DMS153 (cell line): ENCODE measurements around the gene LGALS3.
A peak's percentile ranks its signal among the peaks of the same experiment; 100 is the strongest.

Experiments used
- DNase-seq: peaks from one replicate; lab custom pipeline; 2025; lab: John Stamatoyannopoulos, UW

Gene LGALS3

DNA sequence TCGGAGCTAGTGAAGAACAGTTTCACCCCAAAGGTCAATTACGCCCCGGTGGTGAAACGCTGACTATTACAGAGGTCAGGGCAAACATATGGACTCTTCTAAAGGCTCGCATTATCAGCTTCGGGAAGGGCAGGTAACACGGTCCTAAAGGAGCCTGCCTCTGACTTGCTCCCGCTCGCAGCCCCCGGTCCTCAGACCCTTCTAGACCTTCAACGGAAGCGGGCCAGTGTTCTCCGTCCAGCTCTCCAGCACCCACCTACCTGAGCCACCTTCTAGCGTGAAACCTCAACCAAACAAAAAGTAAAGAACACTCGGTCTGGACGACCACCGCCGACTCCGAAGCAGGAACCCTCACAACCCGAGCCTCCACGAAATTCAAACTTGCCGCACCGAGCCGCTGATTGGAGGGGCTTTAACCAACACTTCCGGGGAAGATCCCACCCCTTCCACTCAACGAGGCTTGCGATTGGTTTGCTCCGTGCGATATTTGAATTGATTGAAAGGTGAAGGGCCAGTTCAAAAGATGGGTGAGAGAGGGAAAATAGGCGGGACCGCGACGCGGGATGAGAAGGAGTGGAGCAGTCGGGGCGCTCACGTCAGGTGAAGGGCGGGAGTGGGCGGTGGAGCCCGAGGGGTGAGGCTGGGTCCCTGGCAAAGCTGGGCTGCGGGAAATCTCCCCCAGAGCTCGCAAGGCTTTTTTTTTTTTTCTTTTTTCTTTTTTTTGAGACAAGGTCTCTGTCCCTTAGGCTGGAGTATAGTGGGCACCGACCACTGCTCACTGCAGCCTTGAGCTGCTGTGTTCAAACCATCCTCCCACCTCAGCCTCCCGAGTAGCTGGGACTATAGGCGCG lies 62.4 kb downstream of the LGALS3 start, which contains the start of gene DLGAP5:
Gene DLGAP5, minus strand, starts transcription at position 383 of the 851 bp plus-strand sequence. CDS start 2,406 bp downstream, outside the sequence.
- peak; percentile 96 for DNase-seq

DNA sequence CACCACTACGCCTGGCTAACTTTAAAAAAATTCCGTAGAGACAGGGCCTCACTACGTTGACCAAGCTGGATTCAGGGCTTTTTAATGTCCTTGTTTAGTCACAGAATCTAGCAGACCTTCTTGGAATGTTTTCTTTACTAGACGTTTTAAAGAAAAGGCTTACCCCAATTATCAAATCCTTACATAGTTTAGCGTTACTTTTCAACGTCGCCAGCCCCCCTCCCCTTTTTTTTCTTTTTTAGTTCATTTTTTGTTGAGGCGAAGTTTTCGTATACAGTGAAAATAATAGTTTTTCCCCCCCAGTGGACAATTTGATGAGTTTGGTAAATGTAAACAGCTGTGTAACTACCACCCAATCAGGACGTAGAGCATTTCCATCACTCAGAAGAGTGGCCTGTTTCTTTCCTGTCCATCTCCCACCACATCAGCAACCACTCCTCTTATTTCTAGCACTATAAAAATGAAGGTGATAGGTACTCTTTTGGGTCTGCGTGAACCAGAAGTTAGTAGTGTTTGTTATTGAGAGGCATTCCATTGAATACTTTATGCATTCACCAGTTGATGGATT lies 63.1 kb downstream of the LGALS3 start:
- no peak for DNase-seq

DNA sequence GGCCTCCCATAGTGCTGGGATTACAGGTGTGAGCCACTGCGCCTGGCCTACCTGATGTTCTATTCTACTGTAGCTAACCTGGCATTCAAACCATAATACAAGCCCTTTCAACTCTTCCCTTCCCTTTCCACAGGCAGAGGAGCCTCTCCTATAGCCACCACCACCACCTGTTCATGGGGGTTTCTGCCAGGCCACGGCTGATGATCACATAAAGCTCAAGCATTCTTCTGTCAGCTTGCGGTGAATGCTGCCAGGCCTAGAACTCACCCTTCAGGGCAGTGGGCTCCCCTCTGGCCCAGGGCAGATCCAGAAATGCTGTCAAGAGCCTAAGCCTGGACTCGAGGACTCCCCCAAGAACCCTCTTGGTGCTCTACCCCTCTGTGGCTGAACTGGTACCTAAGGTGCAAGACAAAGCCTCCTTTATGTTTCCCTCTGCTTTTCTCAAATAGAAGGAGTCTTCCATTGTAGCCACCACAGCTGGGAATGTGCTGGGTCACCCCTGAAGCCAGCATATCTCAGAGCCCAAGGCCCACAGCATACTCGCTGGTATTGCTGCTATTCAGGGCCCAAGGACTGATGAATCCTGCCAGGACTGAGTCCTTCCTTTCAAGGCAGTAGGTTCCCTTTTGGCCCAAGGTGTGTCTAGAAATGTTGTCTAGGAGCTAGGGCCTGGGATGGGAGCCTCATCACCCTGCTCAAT lies 65.8 kb downstream of the LGALS3 start:
- no peak for DNase-seq
